HEK293 (cell line): ENCODE data around the gene CCDC175.

Experiments
- CTCF ChIA-PET: fragments of 350-600 bp; formaldehyde crosslinking; extraction: SDS; loops from one replicate; lab custom pipeline; 2021; ENCODE audit warnings: antibody characterized with exemption; lab: Yijun Ruan, JAX
- POLR2A ChIA-PET: fragments of 300-600 bp; formaldehyde crosslinking; extraction: SDS; loops from one replicate; lab custom pipeline; 2020; ENCODE audit warnings: antibody characterized with exemption, inconsistent platforms; lab: Yijun Ruan, JAX
- H3K27ac ChIP-seq: fragments of 200-500 bp; sonication (Bioruptor generic); 2 replicates; pipeline ENCODE4 v1.5.1; 2014; ENCODE audit warnings: low read depth, low read length, control low read depth, inconsistent platforms; ENCODE audit errors: extremely low read depth
- H3K36me3 ChIP-seq, 2 experiments: fragments of 200-500 bp in 1 of 2; sonication (Bioruptor generic) in 1 of 2; 1 replicate in 1 of 2; 2 replicates in 1 of 2; pipeline ENCODE4 v1.5.1; 2014 to 2017; ENCODE audit warnings: inconsistent platforms in 2 of 2, low read length in 2 of 2; ENCODE audit not compliant: control insufficient read depth in 2 of 2, insufficient read depth in 1 of 2
- H3K4me1 ChIP-seq: fragments of 200-500 bp; sonication (Bioruptor generic); 2 replicates; pipeline ENCODE4 v1.5.1; 2014; ENCODE audit warnings: mild to moderate bottlenecking, low read length, inconsistent platforms; ENCODE audit not compliant: control insufficient read depth, insufficient read depth
- H3K4me3 ChIP-seq: 2 replicates; pipeline ENCODE4 v1.5.1; 2011; ENCODE audit warnings: low read depth, mild to moderate bottlenecking, control low read depth, low read length, moderate library complexity
- H3K9me3 ChIP-seq: fragments of 200-500 bp; sonication (Bioruptor generic); 2 replicates; pipeline ENCODE4 v1.5.1; 2014; ENCODE audit warnings: low read depth, low read length, inconsistent platforms; ENCODE audit not compliant: control insufficient read depth, insufficient read depth
- MEIS1 ChIP-seq: sonication (generic); formaldehyde crosslinking; IDR thresholded peaks from 2 replicates; pipeline ENCODE4 v1.8.1; 2022; ENCODE audit warnings: missing genetic modification reagents, mild to moderate bottlenecking, borderline replicate concordance
- SALL2 ChIP-seq: fragments of 450-650 bp; formaldehyde crosslinking; IDR thresholded peaks from 2 replicates; pipeline ENCODE4 v1.5.0; 2017; ENCODE audit warnings: missing biosample characterization, mild to moderate bottlenecking, missing genetic modification characterization, borderline replicate concordance
- SP3 ChIP-seq: fragments of 450-650 bp; formaldehyde crosslinking; IDR thresholded peaks from 2 replicates; pipeline ENCODE4 v1.5.1; 2016; ENCODE audit warnings: missing biosample characterization, missing genetic modification characterization
- ZNF138 ChIP-seq: fragments of 450-650 bp; formaldehyde crosslinking; IDR thresholded peaks from 2 replicates; pipeline ENCODE4 v1.5.1; 2016; ENCODE audit warnings: missing biosample characterization, missing genetic modification characterization, borderline replicate concordance
- ZNF146 ChIP-seq: fragments of 450-650 bp; formaldehyde crosslinking; IDR thresholded peaks from 2 replicates; pipeline ENCODE4 v1.5.1; 2016; ENCODE audit warnings: missing biosample characterization, missing genetic modification characterization
- ZNF16 ChIP-seq: fragments of 450-650 bp; formaldehyde crosslinking; IDR thresholded peaks from 2 replicates; pipeline ENCODE4 v1.5.1; 2016; ENCODE audit warnings: low read depth, missing biosample characterization, missing genetic modification characterization
- ZNF202 ChIP-seq: fragments of 450-650 bp; formaldehyde crosslinking; IDR thresholded peaks from 2 replicates; pipeline ENCODE4 v1.5.1; 2016; ENCODE audit warnings: missing biosample characterization, missing genetic modification characterization, borderline replicate concordance
- ZNF214 ChIP-seq: fragments of 450-650 bp; formaldehyde crosslinking; IDR thresholded peaks from 2 replicates; pipeline ENCODE4 v1.5.1; 2017; ENCODE audit warnings: missing biosample characterization, mild to moderate bottlenecking, missing genetic modification characterization, borderline replicate concordance
- ZNF292 ChIP-seq: fragments of 450-650 bp; formaldehyde crosslinking; IDR thresholded peaks from 2 replicates; pipeline ENCODE4 v1.5.1; 2016; ENCODE audit warnings: low read depth, missing biosample characterization, missing genetic modification characterization, borderline replicate concordance
- ZNF426 ChIP-seq: fragments of 450-650 bp; formaldehyde crosslinking; IDR thresholded peaks from 2 replicates; pipeline ENCODE4 v1.5.1; 2017; ENCODE audit warnings: missing biosample characterization, missing genetic modification characterization, mild to moderate bottlenecking, inconsistent platforms, moderate library complexity
- ZNF433 ChIP-seq: fragments of 450-650 bp; formaldehyde crosslinking; IDR thresholded peaks from 2 replicates; pipeline ENCODE4 v1.5.1; 2016; ENCODE audit warnings: missing biosample characterization, missing genetic modification characterization, low read depth
- ZNF548 ChIP-seq: fragments of 450-650 bp; formaldehyde crosslinking; IDR thresholded peaks from 2 replicates; pipeline ENCODE4 v1.5.1; 2016; ENCODE audit warnings: missing biosample characterization, missing genetic modification characterization
- ZNF621 ChIP-seq: fragments of 450-650 bp; formaldehyde crosslinking; IDR thresholded peaks from 2 replicates; pipeline ENCODE4 v1.5.1; 2017; ENCODE audit warnings: missing biosample characterization, missing genetic modification characterization
- ZNF677 ChIP-seq: fragments of 450-650 bp; IDR thresholded peaks from 2 replicates; pipeline ENCODE4 v1.5.0; 2018; ENCODE audit warnings: missing biosample characterization, mild to moderate bottlenecking, missing genetic modification characterization, moderate library complexity
- ZSCAN23 ChIP-seq: fragments of 450-650 bp; formaldehyde crosslinking; IDR thresholded peaks from 2 replicates; pipeline ENCODE4 v1.5.1; 2016; ENCODE audit warnings: missing biosample characterization, missing genetic modification characterization
- ZSCAN30 ChIP-seq: fragments of 450-650 bp; IDR thresholded peaks from 2 replicates; pipeline ENCODE4 v1.5.1; 2018; ENCODE audit warnings: missing biosample characterization, mild to moderate bottlenecking, missing genetic modification characterization, moderate library complexity
- TF ChIP-seq, protein P1 (sequence below): fragments of 450-650 bp; formaldehyde crosslinking; IDR thresholded peaks from 2 replicates; pipeline ENCODE4 v1.5.1; 2016; ENCODE audit warnings: missing biosample characterization, missing genetic modification characterization, borderline replicate concordance
- TF ChIP-seq, protein P2 (sequence below): fragments of 450-650 bp; formaldehyde crosslinking; IDR thresholded peaks from 2 replicates; pipeline ENCODE4 v1.5.1; 2016; ENCODE audit warnings: missing biosample characterization, missing genetic modification characterization
- TF ChIP-seq, protein P3 (sequence below): fragments of 450-650 bp; formaldehyde crosslinking; IDR thresholded peaks from 2 replicates; pipeline ENCODE4 v1.5.1; 2017; ENCODE audit warnings: missing biosample characterization, missing genetic modification characterization
- TF ChIP-seq, protein P4 (sequence below): fragments of 450-650 bp; formaldehyde crosslinking; conservative IDR thresholded peaks from 2 replicates; pipeline ENCODE4 v1.5.1; 2016; ENCODE audit warnings: low read depth, missing biosample characterization, missing genetic modification characterization
- TF ChIP-seq, protein P5 (sequence below): fragments of 450-650 bp; formaldehyde crosslinking; IDR thresholded peaks from 2 replicates; pipeline ENCODE4 v1.5.1; 2016; ENCODE audit warnings: missing biosample characterization, missing genetic modification characterization

Gene CCDC175

DNA sequence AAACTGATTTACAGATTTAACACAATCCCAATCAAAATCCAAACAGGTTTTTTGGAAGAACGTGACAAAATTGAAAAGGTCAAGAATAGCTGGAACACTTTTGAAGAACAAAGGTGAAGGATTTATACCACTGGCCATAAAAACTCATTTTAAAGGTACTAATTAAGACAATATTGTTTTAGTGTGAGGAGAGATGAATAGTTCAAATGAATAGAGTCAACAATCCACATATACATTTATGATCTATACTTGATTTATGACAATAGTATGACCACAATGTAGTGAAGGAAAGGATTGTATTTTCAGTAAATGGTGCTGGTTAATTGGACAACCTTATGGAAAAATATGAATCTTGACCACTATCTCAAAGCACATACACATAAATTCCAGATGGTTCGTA lies 29.3 kb downstream of the CCDC175 start:
- no peak for TF ChIP-seq ZNF214
- no peak for TF ChIP-seq ZNF621 (tag by site-specific recombination)
- TF ChIP-seq ZSCAN23 (tag by site-specific recombination), result no peak
- no peak for TF ChIP-seq SP3 (tag by site-specific recombination)
- TF ChIP-seq, protein P1, sequence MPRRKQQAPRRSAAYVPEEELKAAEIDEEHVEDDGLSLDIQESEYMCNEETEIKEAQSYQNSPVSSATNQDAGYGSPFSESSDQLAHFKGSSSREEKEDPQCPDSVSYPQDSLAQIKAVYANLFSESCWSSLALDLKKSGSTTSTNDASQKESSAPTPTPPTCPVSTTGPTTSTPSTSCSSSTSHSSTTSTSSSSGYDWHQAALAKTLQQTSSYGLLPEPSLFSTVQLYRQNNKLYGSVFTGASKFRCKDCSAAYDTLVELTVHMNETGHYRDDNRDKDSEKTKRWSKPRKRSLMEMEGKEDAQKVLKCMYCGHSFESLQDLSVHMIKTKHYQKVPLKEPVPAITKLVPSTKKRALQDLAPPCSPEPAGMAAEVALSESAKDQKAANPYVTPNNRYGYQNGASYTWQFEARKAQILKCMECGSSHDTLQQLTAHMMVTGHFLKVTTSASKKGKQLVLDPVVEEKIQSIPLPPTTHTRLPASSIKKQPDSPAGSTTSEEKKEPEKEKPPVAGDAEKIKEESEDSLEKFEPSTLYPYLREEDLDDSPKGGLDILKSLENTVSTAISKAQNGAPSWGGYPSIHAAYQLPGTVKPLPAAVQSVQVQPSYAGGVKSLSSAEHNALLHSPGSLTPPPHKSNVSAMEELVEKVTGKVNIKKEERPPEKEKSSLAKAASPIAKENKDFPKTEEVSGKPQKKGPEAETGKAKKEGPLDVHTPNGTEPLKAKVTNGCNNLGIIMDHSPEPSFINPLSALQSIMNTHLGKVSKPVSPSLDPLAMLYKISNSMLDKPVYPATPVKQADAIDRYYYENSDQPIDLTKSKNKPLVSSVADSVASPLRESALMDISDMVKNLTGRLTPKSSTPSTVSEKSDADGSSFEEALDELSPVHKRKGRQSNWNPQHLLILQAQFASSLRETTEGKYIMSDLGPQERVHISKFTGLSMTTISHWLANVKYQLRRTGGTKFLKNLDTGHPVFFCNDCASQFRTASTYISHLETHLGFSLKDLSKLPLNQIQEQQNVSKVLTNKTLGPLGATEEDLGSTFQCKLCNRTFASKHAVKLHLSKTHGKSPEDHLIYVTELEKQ (tag by site-specific recombination), result no peak
- TF ChIP-seq, protein P2, sequence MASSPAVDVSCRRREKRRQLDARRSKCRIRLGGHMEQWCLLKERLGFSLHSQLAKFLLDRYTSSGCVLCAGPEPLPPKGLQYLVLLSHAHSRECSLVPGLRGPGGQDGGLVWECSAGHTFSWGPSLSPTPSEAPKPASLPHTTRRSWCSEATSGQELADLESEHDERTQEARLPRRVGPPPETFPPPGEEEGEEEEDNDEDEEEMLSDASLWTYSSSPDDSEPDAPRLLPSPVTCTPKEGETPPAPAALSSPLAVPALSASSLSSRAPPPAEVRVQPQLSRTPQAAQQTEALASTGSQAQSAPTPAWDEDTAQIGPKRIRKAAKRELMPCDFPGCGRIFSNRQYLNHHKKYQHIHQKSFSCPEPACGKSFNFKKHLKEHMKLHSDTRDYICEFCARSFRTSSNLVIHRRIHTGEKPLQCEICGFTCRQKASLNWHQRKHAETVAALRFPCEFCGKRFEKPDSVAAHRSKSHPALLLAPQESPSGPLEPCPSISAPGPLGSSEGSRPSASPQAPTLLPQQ (tag by site-specific recombination), result no peak
- TF ChIP-seq ZNF138, result no peak
- TF ChIP-seq ZNF433 (tag by site-specific recombination), result no peak
- TF ChIP-seq ZNF292 (tag by site-specific recombination), result no peak
- CTCF ChIA-PET, result interaction anchor here (0.6 to 1.7 kb wide), 4 partner anchors 29 to 337 kb away, joined by 3 to 8 read pairs (median 4); partner anchors contain the start of gene CCDC175
- Histone ChIP-seq H3K27ac (no peak overlapping the region), H3K36me3 (no peaks in the 10 kb centered on the region), H3K4me3 (no peak overlapping the region), H3K9me3 (no peaks in the 10 kb centered on the region), H3K4me1 (peaks cover 13% of the 10 kb centered on the region; the same call in 1 of the 2 replicates)
- POLR2A ChIA-PET, result no interaction called here

DNA sequence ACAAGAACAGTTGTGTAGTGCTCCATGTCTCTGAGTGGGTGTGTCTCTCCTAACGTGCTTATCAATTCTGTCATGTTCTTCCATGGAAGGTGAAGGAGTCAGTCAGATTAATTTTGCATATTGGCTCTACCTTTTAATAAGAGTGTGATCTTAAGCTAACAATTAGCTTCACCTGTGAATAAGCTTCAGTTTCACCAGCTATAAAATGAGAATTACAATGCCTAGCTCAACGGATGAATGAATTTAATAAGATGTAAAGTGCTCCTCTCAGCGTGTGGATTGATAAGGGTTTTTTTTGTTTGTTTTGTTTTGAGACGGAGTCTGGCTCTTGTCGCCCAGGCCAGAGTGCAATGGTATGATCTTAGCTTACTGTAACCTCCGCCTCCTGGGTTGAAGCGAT lies 32.7 kb downstream of the CCDC175 start:
- no peaks in the 10 kb centered on the region for H3K9me3 ChIP-seq
- peaks cover 25% of the 10 kb centered on the region for H3K4me1 ChIP-seq
- POLR2A ChIA-PET, result interaction anchor here (1.1 kb wide), 1 partner anchor 705 kb away, joined by 4 read pairs; the partner anchor contains the start of gene PPM1A
- no peak overlapping the region for H3K4me3 ChIP-seq
- CTCF ChIA-PET, result interaction anchor here (0.5 to 3.1 kb wide), 4 partner anchors 15 to 424 kb away, joined by 3 to 20 read pairs (median 4); partner anchors contain the start of gene CCDC175
- H3K27ac ChIP-seq, result no peak overlapping the region; the same call in 1 of the 2 replicates
- H3K36me3 ChIP-seq, result no peaks in the 10 kb centered on the region
- TF ChIP-seq SALL2 (tag by site-specific recombination), result no peak
- TF ChIP-seq ZSCAN30 (tag by site-specific recombination), result no peak
- TF ChIP-seq ZNF146 (tag by site-specific recombination), result no peak
- TF ChIP-seq, protein P3, sequence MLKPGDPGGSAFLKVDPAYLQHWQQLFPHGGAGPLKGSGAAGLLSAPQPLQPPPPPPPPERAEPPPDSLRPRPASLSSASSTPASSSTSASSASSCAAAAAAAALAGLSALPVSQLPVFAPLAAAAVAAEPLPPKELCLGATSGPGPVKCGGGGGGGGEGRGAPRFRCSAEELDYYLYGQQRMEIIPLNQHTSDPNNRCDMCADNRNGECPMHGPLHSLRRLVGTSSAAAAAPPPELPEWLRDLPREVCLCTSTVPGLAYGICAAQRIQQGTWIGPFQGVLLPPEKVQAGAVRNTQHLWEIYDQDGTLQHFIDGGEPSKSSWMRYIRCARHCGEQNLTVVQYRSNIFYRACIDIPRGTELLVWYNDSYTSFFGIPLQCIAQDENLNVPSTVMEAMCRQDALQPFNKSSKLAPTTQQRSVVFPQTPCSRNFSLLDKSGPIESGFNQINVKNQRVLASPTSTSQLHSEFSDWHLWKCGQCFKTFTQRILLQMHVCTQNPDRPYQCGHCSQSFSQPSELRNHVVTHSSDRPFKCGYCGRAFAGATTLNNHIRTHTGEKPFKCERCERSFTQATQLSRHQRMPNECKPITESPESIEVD (tag by site-specific recombination), result peak; percentile 92
- TF ChIP-seq, protein P4, sequence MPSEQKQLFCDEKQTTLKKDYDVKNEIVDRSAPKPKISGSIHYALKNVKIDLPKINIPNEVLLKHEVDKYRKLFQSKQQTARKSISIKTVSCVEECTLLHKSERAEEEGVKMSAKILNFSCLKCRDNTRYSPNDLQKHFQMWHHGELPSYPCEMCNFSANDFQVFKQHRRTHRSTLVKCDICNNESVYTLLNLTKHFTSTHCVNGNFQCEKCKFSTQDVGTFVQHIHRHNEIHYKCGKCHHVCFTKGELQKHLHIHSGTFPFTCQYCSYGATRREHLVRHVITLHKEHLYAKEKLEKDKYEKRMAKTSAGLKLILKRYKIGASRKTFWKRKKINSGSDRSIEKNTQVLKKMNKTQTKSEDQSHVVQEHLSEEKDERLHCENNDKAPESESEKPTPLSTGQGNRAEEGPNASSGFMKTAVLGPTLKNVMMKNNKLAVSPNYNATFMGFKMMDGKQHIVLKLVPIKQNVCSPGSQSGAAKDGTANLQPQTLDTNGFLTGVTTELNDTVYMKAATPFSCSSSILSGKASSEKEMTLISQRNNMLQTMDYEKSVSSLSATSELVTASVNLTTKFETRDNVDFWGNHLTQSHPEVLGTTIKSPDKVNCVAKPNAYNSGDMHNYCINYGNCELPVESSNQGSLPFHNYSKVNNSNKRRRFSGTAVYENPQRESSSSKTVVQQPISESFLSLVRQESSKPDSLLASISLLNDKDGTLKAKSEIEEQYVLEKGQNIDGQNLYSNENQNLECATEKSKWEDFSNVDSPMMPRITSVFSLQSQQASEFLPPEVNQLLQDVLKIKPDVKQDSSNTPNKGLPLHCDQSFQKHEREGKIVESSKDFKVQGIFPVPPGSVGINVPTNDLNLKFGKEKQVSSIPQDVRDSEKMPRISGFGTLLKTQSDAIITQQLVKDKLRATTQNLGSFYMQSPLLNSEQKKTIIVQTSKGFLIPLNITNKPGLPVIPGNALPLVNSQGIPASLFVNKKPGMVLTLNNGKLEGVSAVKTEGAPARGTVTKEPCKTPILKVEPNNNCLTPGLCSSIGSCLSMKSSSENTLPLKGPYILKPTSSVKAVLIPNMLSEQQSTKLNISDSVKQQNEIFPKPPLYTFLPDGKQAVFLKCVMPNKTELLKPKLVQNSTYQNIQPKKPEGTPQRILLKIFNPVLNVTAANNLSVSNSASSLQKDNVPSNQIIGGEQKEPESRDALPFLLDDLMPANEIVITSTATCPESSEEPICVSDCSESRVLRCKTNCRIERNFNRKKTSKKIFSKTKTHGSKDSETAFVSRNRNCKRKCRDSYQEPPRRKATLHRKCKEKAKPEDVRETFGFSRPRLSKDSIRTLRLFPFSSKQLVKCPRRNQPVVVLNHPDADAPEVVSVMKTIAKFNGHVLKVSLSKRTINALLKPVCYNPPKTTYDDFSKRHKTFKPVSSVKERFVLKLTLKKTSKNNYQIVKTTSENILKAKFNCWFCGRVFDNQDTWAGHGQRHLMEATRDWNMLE, result no peak
- TF ChIP-seq ZNF214, result no peak
- TF ChIP-seq ZNF548, result no peak
- no peak for TF ChIP-seq ZNF202
- TF ChIP-seq ZNF677, result no peak
- TF ChIP-seq, protein P5, sequence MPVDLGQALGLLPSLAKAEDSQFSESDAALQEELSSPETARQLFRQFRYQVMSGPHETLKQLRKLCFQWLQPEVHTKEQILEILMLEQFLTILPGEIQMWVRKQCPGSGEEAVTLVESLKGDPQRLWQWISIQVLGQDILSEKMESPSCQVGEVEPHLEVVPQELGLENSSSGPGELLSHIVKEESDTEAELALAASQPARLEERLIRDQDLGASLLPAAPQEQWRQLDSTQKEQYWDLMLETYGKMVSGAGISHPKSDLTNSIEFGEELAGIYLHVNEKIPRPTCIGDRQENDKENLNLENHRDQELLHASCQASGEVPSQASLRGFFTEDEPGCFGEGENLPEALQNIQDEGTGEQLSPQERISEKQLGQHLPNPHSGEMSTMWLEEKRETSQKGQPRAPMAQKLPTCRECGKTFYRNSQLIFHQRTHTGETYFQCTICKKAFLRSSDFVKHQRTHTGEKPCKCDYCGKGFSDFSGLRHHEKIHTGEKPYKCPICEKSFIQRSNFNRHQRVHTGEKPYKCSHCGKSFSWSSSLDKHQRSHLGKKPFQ, result peak; percentile 92
- TF ChIP-seq MEIS1 (CRISPR knock-in tag), result no peak
- TF ChIP-seq ZNF426, result no peak
- TF ChIP-seq ZNF16 (tag by site-specific recombination), result no peak
